Occipital lobe (tissue), 2 donors: ENCODE data around the gene RTP5. TPM values are rescaled to one million over a fixed set of nuclear protein-coding genes. Genes with fewer than 3 reads are reported as not detected.
"Not testable (repeated sequence)": the region's sequence is repeated elsewhere in the genome, so short reads cannot be mapped to it uniquely, and the experiment has no call there.

ENCODE experiments used
- DNase-seq: peaks from one replicate; lab custom pipeline; 2025; lab: John Stamatoyannopoulos, UW
- total RNA-seq: library from RNA; depleted of rRNA; stranded (reverse); fragments of >200 nt; gene quantifications from one replicate; pipeline ENCODE4 v1.2.3, GENCODE V29; 2014

Gene RTP5
- 2.5 TPM for total RNA-seq

- DNase-seq: no peak
Measured at GRCh38 chr2:241869087-241869961, at the start of gene RTP5. Gene RTP5 (plus strand): TSS chr2:241869729. CDS start chr2:241869757, 28 bp downstream.

- DNase-seq: not testable (repeated sequence)
Measured at GRCh38 chr2:241819947-241820624, 49.4 kb upstream of the RTP5 start.

- no peak for DNase-seq
Measured at GRCh38 chr2:241820625-241821384, 48.7 kb upstream of the RTP5 start.

- no peak for DNase-seq
Measured at GRCh38 chr2:241821460-241822263, 47.9 kb upstream of the RTP5 start.

GRCh38 chr2:241822264-241822623 lies 47.3 kb upstream of the RTP5 start:
- no peak for DNase-seq

GRCh38 chr2:241823531-241824437 lies 45.7 kb upstream of the RTP5 start:
- not testable (repeated sequence) for DNase-seq

GRCh38 chr2:241827394-241827793 lies 42.1 kb upstream of the RTP5 start:
- DNase-seq: no peak

- DNase-seq: no peak
Measured at GRCh38 chr2:241833101-241833663, 36.3 kb upstream of the RTP5 start.

- DNase-seq: not testable (repeated sequence)
Measured at GRCh38 chr2:241833756-241834526, 35.6 kb upstream of the RTP5 start.

- no peak for DNase-seq
Measured at GRCh38 chr2:241834527-241835210, 34.9 kb upstream of the RTP5 start.

- no peak for DNase-seq
Measured at GRCh38 chr2:241835611-241836010, 33.9 kb upstream of the RTP5 start.

- no peak for DNase-seq
Measured at GRCh38 chr2:241836292-241836691, 33.2 kb upstream of the RTP5 start.

GRCh38 chr2:241837197-241837965 lies 32.1 kb upstream of the RTP5 start:
- no peak for DNase-seq

GRCh38 chr2:241841181-241842066 lies 28.1 kb upstream of the RTP5 start:
- DNase-seq: no peak

GRCh38 chr2:241842067-241842415 lies 27.5 kb upstream of the RTP5 start:
- DNase-seq: no peak

GRCh38 chr2:241842620-241843211 lies 26.8 kb upstream of the RTP5 start:
- no peak for DNase-seq
